Ascending aorta (tissue), 2 donors: ENCODE measurements around the gene YARS2. TPM values are rescaled to one million over a fixed set of nuclear protein-coding genes. Genes with fewer than 3 reads are reported as not detected.

Experiments
- DNase-seq, 2 donors: peaks; one replicate each; pipeline ENCODE4 v3.0.0-alpha.2; 2019; ENCODE audit warnings: low spot score in 2 of 2
- H3K27ac ChIP-seq, 2 donors: fragments of 200-600 bp; sonication (generic); one replicate each; pipeline ENCODE4 v1.5.1; 2016 to 2017; ENCODE audit warnings: mild to moderate bottlenecking in 1 of 2
- H3K27me3 ChIP-seq: fragments of 200-600 bp; sonication (generic); one replicate; pipeline ENCODE4 v1.5.1; 2017
- H3K36me3 ChIP-seq, 2 donors: fragments of 200-600 bp; sonication (generic); one replicate each; pipeline ENCODE4 v1.5.1; 2016
- H3K4me1 ChIP-seq, 2 donors: fragments of 200-600 bp; sonication (generic); one replicate each; pipeline ENCODE4 v1.5.1; 2016 to 2017; ENCODE audit warnings: mild to moderate bottlenecking in 1 of 2
- H3K4me3 ChIP-seq, 2 donors: fragments of 200-600 bp; sonication (generic); one replicate each; pipeline ENCODE4 v1.5.1; 2016 to 2017; ENCODE audit warnings: mild to moderate bottlenecking in 1 of 2
- H3K9me3 ChIP-seq, 2 donors: fragments of 200-600 bp; sonication (generic); one replicate each; pipeline ENCODE4 v1.5.1; 2016
- CTCF ChIP-seq, 3 experiments: fragments of 200-600 bp in 2 of 3; fragments of 450-650 bp in 1 of 3; sonication (generic) in 2 of 3; IDR thresholded peaks; one replicate each; pipeline ENCODE4 v1.5.1; 2016 to 2019; ENCODE audit warnings: antibody characterized with exemption in 3 of 3, mild to moderate bottlenecking in 1 of 3, moderate library complexity in 1 of 3
- intact Hi-C: fragments of 100-400 bp; cut with DNase I; formaldehyde crosslinking; loops from one replicate; pipeline ENCODE4 v1.15.1; 2023
- total RNA-seq: library from RNA; depleted of rRNA; stranded (reverse); fragments of >200 nt; gene quantifications from one replicate; pipeline ENCODE4 v1.1.0, GENCODE V29; 2016

The YARS2 gene
- 15.8 TPM for total RNA-seq

GRCh38 chr12:32755654-32756475 lies at the start of gene YARS2:
TSS of gene YARS2 (minus strand) at chr12:32755897. CDS start at chr12:32755874, 23 bp downstream.
- H3K36me3 ChIP-seq, result peaks cover 10 to 25% of the 10 kb centered on the region in 2 donors
- no peaks in the 10 kb centered on the region for H3K9me3 ChIP-seq
- peaks cover 0 to 11% of the 10 kb centered on the region in 2 donors for H3K4me1 ChIP-seq
- H3K27me3 ChIP-seq, result no peaks in the 10 kb centered on the region
- intact Hi-C loops, result loop anchor here (1.0 to 10.0 kb wide), 3 partner anchors 159 to 1266 kb away; partner anchors contain the start of genes ALG10 and BICD1
- peak within 1 kb of the TSS; percentile 91 to 93 for H3K27ac ChIP-seq
- peak within 1 kb of the TSS; percentile 95 to 99 for H3K4me3 ChIP-seq
- TF ChIP-seq CTCF (IDR thresholded peaks at IDR 0.05), result peak; percentile 78 to 82 (median 80)
- DNase-seq, result peak; percentile 75 to 97

GRCh38 chr12:32804301-32804700 lies 48.6 kb upstream of the YARS2 start:
- H3K9me3 ChIP-seq, result no peaks in the 10 kb centered on the region
- intact Hi-C loops, result no loop called here
- no peaks in the 10 kb centered on the region for H3K4me1 ChIP-seq
- no peak overlapping the region for H3K27ac ChIP-seq
- DNase-seq, result no peak
- no peak overlapping the region for H3K4me3 ChIP-seq
- H3K36me3 ChIP-seq, result no peaks in the 10 kb centered on the region
- TF ChIP-seq CTCF (IDR thresholded peaks at IDR 0.05), result no peak
- H3K27me3 ChIP-seq, result no peaks in the 10 kb centered on the region

- intact Hi-C loops, result no loop called here
- Histone ChIP-seq H3K4me1 (no peaks in the 10 kb centered on the region), H3K4me3 (no peak overlapping the region), H3K36me3 (no peaks in the 10 kb centered on the region), H3K27ac (no peak overlapping the region), H3K27me3 (no peaks in the 10 kb centered on the region), H3K9me3 (no peaks in the 10 kb centered on the region)
- DNase-seq, result no peak
- TF ChIP-seq CTCF (IDR thresholded peaks at IDR 0.05), result no peak
Measured at GRCh38 chr12:32801269-32801980, 45.7 kb upstream of the YARS2 start.

GRCh38 chr12:32794281-32794680 lies 38.6 kb upstream of the YARS2 start:
- H3K4me1 ChIP-seq, result no peaks in the 10 kb centered on the region
- H3K27me3 ChIP-seq, result no peaks in the 10 kb centered on the region
- no peaks in the 10 kb centered on the region for H3K36me3 ChIP-seq
- no peak overlapping the region for H3K27ac ChIP-seq
- H3K9me3 ChIP-seq, result no peaks in the 10 kb centered on the region
- DNase-seq, result no peak
- no peak for TF ChIP-seq CTCF (IDR thresholded peaks at IDR 0.05)
- intact Hi-C loops, result no loop called here
- H3K4me3 ChIP-seq, result no peak overlapping the region

GRCh38 chr12:32789916-32790315 lies 34.2 kb upstream of the YARS2 start:
- no peaks in the 10 kb centered on the region for H3K4me1 ChIP-seq
- TF ChIP-seq CTCF (IDR thresholded peaks at IDR 0.05), result no peak
- H3K36me3 ChIP-seq, result no peaks in the 10 kb centered on the region
- no peak overlapping the region for H3K4me3 ChIP-seq
- no peaks in the 10 kb centered on the region for H3K9me3 ChIP-seq
- intact Hi-C loops, result no loop called here
- H3K27ac ChIP-seq, result no peak overlapping the region
- no peaks in the 10 kb centered on the region for H3K27me3 ChIP-seq
- no peak for DNase-seq
